GOT3 (cell line): ENCODE results near the gene USP15.

Experiments used
- DNase-seq: peaks from one replicate; lab custom pipeline; 2025; ENCODE audit warnings: mixed read lengths; lab: John Stamatoyannopoulos, UW

USP15 gene

GRCh38 chr12:62258231-62258630 is 2.0 kb upstream of the USP15 start:
- DNase-seq, result no peak

DNA sequence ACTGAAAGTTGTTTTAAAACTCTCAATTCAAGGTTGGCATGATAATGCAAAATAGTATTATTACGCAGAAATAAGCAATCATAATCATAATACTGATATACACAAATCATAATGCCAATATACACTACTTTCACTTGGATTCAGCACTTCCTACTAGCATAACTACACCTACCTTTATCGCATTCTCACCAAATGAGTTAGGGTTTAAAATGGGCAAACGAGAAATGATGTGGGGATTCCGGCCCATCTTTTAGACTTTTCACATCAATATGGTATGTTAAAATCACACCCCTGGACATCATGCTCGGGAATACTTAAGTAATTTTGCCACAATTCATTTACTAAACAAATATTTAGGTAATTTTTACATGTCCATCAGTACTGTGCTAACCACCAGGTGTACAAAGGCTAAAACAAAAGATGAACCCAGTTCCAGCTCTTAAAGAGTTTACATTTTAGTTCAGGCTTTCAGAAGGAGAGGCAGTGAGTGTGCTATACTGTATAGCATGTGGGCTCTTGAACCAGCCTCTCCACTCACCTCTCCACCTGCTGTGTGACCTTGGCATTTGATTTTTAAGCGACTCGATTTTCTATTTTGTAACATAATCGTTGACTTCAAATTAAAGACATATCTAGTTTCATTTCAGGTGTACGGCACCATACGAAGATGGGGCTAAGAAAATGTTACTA is 1.1 kb upstream of the USP15 start:
- DNase-seq, result no peak

- no peak for DNase-seq
Measured at GRCh38 chr12:62259631-62259992, 592 bp upstream of the USP15 start.

DNA sequence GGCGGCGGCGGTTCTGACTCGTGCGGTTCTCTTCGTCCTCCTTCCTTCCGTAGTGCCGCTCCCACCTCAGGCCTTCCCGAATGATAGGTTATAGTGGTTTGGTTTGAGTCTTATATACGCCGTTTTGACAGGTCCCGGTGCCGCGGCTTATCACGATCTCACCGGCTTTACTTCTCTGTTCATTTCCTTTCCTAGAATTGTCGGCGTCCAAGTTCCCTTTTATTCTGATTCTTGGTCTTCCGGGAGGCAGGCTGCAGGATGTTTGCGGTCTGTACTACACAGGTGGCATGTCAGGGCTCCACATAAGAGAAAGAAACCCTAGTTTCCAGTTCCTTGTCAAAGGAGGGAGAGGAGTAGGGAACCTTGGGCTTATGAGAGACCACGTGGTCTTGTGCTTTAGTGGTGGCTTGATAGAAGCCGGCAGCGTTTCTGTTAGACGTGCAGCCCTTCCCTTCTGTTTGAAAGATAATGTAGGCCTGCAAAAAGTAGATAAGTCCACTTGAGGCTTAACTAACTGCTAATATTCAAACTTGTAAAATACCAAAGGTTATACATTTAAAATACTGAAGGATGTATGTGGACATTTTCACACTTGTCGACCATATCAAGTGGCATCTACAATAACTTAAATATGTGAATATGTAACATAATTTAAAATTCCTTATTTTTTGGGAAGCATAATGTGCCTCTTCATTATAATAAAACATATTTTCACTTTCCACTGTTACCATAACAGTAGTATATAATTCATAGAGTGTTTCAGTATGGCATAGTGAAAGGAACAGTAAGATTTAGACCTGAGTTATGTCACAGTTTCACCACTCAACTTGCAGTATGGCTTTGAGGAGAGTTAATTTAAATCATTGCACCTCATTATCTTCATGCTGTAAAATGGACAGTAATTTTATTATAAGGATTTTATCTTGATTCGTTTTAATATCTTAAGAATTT is 804 bp downstream of the USP15 start:
- DNase-seq, result no peak

DNA sequence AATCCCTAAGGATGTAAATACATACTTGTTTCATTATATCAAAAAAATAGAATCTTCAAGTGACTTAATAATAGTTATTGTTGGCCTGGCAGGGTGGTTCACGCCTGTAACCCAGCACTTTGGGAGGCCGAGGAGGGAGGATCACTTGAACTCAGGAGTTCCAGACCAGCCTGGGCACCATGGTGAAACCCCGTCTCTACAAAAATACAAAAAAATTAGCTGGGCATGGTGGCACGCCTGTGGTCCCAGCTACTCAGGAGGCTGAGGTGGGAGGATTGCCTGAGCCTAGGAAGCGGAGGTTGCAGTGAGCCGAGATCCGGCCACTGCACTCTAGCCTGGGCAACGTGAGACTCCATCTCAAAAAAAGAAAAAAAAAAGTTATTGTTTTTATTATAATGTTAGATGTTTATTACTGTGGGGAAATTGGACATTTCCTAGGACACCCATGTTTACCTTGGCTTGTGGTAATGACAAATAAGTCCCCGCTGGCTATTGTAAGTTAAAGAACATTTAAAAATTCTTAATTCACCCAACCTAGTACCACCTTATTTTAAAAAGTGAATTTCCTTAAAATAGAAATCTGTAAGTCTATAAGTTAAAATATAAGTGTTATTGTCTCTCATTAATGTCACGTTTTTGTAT is 1.8 kb downstream of the USP15 start:
- DNase-seq, result no peak

DNA sequence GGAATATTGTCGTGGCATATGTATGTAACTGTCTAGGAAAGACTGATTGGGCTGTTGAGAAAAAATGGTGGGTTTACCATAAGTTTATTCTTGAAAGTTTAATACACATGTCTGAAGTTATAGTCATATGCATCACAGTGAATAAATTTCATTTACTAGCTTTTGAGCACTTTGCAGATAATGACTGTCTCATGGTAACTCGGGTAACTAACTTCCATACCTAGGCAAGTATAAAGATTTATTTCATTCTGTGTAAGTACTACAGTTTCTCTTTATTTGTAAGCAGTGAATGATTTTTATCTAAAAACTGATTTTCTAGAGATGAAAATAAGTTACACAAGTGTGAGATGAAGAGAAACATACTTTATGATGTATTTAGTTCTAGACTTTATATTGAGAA is 3.0 kb downstream of the USP15 start:
- no peak for DNase-seq

DNA sequence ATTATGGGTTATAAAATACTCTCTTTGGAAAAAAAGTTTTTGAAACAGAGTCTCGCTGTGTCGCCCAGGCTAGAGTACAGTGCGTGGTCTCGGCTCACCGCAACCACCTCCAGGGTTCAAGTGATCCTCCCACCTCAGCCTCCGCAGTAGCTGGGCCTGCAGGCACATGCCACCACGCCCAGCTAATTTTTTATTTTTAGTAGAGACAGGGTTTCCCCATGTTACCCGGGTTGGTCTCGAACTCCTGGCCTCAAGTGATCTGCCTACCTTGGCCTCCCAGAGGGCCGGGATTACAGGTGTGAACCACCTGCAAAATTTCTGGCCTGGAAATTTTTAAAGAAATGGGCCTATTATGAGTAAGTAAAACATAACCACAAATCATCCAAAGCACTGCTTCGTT is 3.8 kb downstream of the USP15 start:
- no peak for DNase-seq

- DNase-seq, result no peak
Measured at GRCh38 chr12:62264706-62265105, 4.5 kb downstream of the USP15 start.

- no peak for DNase-seq
Measured at GRCh38 chr12:62265511-62265910, 5.3 kb downstream of the USP15 start.

GRCh38 chr12:62267026-62267425 is 6.8 kb downstream of the USP15 start:
- no peak for DNase-seq

GRCh38 chr12:62267480-62267879 is 7.3 kb downstream of the USP15 start:
- no peak for DNase-seq

DNA sequence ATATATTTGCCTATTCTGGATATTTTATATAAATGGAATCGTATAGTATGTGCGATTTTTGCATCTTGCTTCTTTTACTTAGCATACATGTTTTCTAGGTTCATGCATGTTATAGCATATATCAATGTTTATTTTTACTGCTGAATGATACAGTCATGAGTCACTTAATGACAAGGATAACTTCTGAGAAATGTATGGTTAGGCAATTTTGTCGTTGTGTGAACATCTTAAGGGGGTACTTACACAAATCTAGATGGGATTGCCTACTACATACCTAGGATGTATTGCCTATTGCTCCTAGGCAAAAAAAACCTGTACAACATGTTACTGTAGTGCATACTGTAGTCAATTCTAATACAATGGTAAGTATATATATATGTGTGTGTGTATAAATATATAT is 8.8 kb downstream of the USP15 start:
- DNase-seq, result no peak

- no peak for DNase-seq
Measured at GRCh38 chr12:62269464-62270228, 9.4 kb downstream of the USP15 start.

DNA sequence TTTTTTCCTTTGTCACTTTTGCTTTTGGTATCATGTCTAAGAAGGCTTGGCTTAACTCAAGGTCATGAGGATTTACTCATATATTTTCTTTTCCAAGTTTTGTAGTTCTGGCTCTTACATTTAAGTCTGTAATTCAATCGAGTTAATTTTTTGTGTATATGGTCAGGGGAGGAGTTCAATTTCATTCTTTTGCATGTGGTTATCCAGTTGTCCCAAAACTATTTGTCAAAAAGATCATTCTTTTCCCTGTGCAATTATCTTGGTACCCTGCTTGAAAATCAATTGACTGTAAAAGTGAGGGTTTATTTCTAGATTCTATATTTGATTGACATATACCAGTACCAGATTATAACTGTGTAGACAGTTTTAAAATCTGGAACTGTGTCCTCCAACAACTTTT is 10.2 kb downstream of the USP15 start:
- DNase-seq, result no peak

DNA sequence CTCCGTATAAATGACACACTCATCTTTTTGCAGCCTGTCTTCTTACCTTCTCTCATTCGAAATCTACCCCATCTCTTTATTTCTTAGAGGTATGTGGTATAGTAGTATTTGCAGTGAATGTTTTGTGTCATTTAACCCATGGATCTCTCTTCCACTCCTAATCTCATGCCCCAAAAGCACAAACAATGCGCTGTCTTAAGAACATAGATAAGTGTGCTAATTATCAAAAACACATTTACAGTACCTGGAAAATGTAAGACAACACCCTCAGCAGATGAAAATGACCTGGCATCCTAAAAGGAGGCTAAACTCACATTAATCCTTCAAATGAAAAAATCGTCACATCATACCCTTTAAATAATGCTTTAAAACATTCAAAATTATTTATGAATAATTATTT is 10.7 kb downstream of the USP15 start:
- DNase-seq, result no peak

- DNase-seq, result no peak
Measured at GRCh38 chr12:62272936-62273552, 12.8 kb downstream of the USP15 start.

DNA sequence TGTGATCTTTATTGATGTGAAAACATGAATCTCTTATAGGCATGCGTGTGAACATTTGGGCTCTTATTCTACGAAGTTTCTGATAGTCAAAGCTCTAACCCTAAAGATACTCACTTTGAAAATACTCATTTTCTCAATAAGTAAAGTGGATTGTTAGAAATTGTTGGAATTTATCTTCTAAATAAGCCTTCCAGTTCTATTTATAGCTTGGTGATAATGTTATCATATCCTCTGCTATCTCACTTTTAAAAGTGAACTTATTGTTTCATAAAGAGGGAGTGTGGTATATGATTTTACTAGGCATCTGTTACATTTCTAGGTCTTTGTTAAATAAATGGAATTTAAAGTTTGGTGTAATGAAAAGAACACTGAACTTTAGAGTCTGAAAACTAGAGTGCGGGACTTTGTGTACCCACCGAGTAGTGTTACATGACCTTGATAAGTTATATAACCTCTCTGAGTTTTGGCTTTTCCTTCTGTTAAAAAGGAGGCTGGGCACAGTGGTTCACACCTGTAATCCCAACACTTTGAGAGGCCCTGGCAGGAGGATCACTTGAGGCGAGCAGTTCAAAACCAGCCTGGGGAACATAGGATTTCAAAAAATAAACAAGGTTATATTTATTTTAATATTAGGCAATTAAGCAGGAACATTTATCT is 13.6 kb downstream of the USP15 start:
- DNase-seq, result no peak

DNA sequence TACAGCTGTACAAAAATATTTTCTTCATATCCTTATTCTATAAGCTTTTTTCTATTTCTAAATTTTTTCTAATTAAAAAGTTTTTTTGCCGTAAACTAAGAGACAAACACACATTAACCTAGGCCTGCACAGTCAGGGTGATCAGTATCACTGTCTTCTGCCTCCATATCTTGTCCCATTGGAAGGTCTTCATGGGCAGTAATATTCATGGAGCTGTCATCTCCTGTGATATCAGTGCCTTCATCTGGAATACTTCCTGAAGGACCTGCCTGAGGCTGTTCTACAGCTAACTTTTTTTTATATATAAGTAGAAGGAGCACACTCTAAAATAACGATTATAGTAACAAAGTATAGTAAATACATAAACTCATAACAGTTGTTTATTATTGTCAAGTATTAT is 17.8 kb downstream of the USP15 start:
- DNase-seq, result no peak

- no peak for DNase-seq
Measured at GRCh38 chr12:62279058-62279457, 18.9 kb downstream of the USP15 start.

DNA sequence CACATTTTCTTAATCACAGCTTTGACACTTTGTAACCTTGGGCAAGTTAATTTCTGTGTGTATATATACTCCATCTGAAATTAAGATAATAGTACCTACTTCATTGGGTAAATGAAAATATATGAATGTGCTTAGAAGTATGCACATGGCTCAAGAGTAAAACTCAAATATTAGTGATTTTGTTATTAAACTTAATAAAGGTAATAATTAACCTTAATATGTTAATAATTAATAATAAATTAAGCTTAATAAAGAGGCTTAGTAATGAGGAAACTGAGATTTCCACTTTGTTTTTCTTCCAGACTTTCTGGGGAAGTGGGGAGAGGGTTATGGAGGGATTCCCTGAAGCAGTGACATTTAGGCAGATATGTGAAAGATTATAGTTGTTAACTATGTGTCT is 19.8 kb downstream of the USP15 start:
- DNase-seq, result no peak

- no peak for DNase-seq
Measured at GRCh38 chr12:62282057-62282774, 22.0 kb downstream of the USP15 start.
